HEK293 (cell line): ENCODE results near the gene MPV17.

Experiments
- EGR2 ChIP-seq: fragments of 450-650 bp; formaldehyde crosslinking; IDR thresholded peaks from 2 replicates; pipeline ENCODE4 v1.5.1; 2016; ENCODE audit warnings: low read depth, missing biosample characterization, missing genetic modification characterization
- KLF10 ChIP-seq: fragments of 450-650 bp; IDR thresholded peaks from 2 replicates; pipeline ENCODE4 v1.5.1; 2018; ENCODE audit warnings: missing biosample characterization, mild to moderate bottlenecking, missing genetic modification characterization
- OSR2 ChIP-seq: fragments of 450-650 bp; formaldehyde crosslinking; IDR thresholded peaks from 2 replicates; pipeline ENCODE4 v1.5.1; 2016; ENCODE audit warnings: missing biosample characterization, missing genetic modification characterization
- ZNF112 ChIP-seq: fragments of 450-650 bp; formaldehyde crosslinking; IDR thresholded peaks from 2 replicates; pipeline ENCODE4 v1.5.0; 2017; ENCODE audit warnings: missing biosample characterization, missing genetic modification characterization
- ZNF146 ChIP-seq: fragments of 450-650 bp; formaldehyde crosslinking; IDR thresholded peaks from 2 replicates; pipeline ENCODE4 v1.5.1; 2016; ENCODE audit warnings: missing biosample characterization, missing genetic modification characterization
- ZNF175 ChIP-seq: fragments of 450-650 bp; formaldehyde crosslinking; IDR thresholded peaks from 2 replicates; pipeline ENCODE4 v1.5.1; 2016; ENCODE audit warnings: missing biosample characterization, missing genetic modification characterization
- ZNF266 ChIP-seq: fragments of 450-650 bp; formaldehyde crosslinking; IDR thresholded peaks from 2 replicates; pipeline ENCODE4 v1.5.1; 2016; ENCODE audit warnings: missing biosample characterization, missing genetic modification characterization, low read depth
- ZNF324 ChIP-seq: fragments of 450-650 bp; formaldehyde crosslinking; IDR thresholded peaks from 2 replicates; pipeline ENCODE4 v1.5.1; 2016; ENCODE audit warnings: missing biosample characterization, missing genetic modification characterization
- ZNF350 ChIP-seq: fragments of 450-650 bp; formaldehyde crosslinking; IDR thresholded peaks from 2 replicates; pipeline ENCODE4 v1.5.0; 2017; ENCODE audit warnings: missing biosample characterization, mild to moderate bottlenecking, missing genetic modification characterization
- ZNF404 ChIP-seq: fragments of 450-650 bp; formaldehyde crosslinking; IDR thresholded peaks from 2 replicates; pipeline ENCODE4 v1.5.1; 2017; ENCODE audit warnings: missing biosample characterization, missing genetic modification characterization
- ZNF501 ChIP-seq: fragments of 450-650 bp; formaldehyde crosslinking; IDR thresholded peaks from 2 replicates; pipeline ENCODE4 v1.5.1; 2016; ENCODE audit warnings: missing biosample characterization, missing genetic modification characterization
- ZNF529 ChIP-seq: fragments of 450-650 bp; formaldehyde crosslinking; IDR thresholded peaks from 2 replicates; pipeline ENCODE4 v1.5.1; 2017; ENCODE audit warnings: missing genetic modification characterization, missing biosample characterization; ENCODE audit not compliant: insufficient replicate concordance
- ZNF555 ChIP-seq: fragments of 450-650 bp; formaldehyde crosslinking; conservative IDR thresholded peaks from 2 replicates; pipeline ENCODE4 v1.5.1; 2017; ENCODE audit warnings: missing biosample characterization, mild to moderate bottlenecking, missing genetic modification characterization, inconsistent platforms
- ZNF654 ChIP-seq: fragments of 450-650 bp; formaldehyde crosslinking; IDR thresholded peaks from 2 replicates; pipeline ENCODE4 v1.5.1; 2016; ENCODE audit warnings: low read depth, missing biosample characterization, missing genetic modification characterization
- ZNF776 ChIP-seq: fragments of 450-650 bp; formaldehyde crosslinking; IDR thresholded peaks from 2 replicates; pipeline ENCODE4 v1.5.0; 2017; ENCODE audit warnings: missing biosample characterization, missing genetic modification characterization, borderline replicate concordance
- TF ChIP-seq, protein P1 (sequence below): fragments of 450-650 bp; formaldehyde crosslinking; IDR thresholded peaks from 2 replicates; pipeline ENCODE4 v1.5.0; 2017; ENCODE audit warnings: missing biosample characterization, missing genetic modification characterization, borderline replicate concordance
- TF ChIP-seq, protein P2 (sequence below): fragments of 450-650 bp; formaldehyde crosslinking; IDR thresholded peaks from 2 replicates; pipeline ENCODE4 v1.5.1; 2016; ENCODE audit warnings: missing biosample characterization, missing genetic modification characterization
- TF ChIP-seq, protein P3 (sequence below): fragments of 450-650 bp; formaldehyde crosslinking; IDR thresholded peaks from 2 replicates; pipeline ENCODE4 v1.5.1; 2016; ENCODE audit warnings: missing biosample characterization, missing genetic modification characterization, borderline replicate concordance
- TF ChIP-seq, protein P4 (sequence below): fragments of 450-650 bp; formaldehyde crosslinking; IDR thresholded peaks from 2 replicates; pipeline ENCODE4 v1.5.1; 2016; ENCODE audit warnings: missing biosample characterization, missing genetic modification characterization
- TF ChIP-seq, protein P5 (sequence below): fragments of 450-650 bp; formaldehyde crosslinking; conservative IDR thresholded peaks from 2 replicates; pipeline ENCODE4 v1.5.1; 2016; ENCODE audit warnings: low read depth, missing biosample characterization, missing genetic modification characterization
- TF ChIP-seq, protein P6 (sequence below): fragments of 450-650 bp; formaldehyde crosslinking; IDR thresholded peaks from 2 replicates; pipeline ENCODE4 v1.5.1; 2017; ENCODE audit warnings: missing biosample characterization, missing genetic modification characterization
- TF ChIP-seq, protein P7 (sequence below): IDR thresholded peaks from 2 replicates; pipeline ENCODE4 v1.6.1; 2011; ENCODE audit warnings: mild to moderate bottlenecking, low read depth, low read length, borderline replicate concordance

The MPV17 gene

DNA sequence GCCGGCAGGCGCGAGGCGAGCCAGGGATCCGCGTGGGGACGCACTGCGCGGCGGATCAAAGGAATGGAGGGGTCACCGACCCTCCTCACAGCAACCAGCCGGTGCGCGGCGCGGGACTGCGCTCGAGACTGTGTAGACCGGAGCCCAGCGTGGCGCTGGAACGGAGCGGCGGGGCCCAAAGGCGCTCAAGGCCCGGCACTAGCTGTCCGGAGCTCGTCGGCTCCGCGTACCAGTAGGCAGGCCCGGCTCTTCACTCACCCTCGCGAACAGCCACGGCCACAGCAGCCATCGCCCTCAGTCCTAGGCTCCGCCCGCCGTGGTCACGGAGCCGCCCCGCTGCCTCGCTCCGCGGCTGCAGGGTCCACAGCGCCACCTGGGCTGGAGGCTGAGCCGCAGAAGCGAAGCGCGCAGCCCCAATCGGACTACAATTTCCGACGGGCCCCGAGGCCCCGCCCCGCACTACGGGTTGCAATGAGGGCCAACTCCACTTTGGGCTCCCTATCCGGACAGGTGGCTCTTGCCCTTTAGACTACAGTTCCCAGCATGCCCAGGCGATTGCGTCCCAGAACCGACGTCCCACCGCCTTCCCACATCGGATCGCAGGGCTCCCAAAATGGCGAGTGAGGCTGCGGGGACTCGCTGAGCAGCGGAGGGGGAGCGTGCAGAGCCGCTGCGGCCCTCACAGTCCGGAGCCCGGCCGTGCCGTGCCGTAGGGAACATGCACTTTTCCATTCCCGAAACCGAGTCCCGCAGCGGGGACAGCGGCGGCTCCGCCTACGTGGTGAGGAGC is 47.3 kb upstream of the MPV17 start, which contains the start of the genes EIF2B4 and SNX17 (continued):
- TF ChIP-seq, protein P1, sequence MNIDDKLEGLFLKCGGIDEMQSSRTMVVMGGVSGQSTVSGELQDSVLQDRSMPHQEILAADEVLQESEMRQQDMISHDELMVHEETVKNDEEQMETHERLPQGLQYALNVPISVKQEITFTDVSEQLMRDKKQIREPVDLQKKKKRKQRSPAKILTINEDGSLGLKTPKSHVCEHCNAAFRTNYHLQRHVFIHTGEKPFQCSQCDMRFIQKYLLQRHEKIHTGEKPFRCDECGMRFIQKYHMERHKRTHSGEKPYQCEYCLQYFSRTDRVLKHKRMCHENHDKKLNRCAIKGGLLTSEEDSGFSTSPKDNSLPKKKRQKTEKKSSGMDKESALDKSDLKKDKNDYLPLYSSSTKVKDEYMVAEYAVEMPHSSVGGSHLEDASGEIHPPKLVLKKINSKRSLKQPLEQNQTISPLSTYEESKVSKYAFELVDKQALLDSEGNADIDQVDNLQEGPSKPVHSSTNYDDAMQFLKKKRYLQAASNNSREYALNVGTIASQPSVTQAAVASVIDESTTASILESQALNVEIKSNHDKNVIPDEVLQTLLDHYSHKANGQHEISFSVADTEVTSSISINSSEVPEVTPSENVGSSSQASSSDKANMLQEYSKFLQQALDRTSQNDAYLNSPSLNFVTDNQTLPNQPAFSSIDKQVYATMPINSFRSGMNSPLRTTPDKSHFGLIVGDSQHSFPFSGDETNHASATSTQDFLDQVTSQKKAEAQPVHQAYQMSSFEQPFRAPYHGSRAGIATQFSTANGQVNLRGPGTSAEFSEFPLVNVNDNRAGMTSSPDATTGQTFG (tag by site-specific recombination), result no peak
- TF ChIP-seq, protein P2, sequence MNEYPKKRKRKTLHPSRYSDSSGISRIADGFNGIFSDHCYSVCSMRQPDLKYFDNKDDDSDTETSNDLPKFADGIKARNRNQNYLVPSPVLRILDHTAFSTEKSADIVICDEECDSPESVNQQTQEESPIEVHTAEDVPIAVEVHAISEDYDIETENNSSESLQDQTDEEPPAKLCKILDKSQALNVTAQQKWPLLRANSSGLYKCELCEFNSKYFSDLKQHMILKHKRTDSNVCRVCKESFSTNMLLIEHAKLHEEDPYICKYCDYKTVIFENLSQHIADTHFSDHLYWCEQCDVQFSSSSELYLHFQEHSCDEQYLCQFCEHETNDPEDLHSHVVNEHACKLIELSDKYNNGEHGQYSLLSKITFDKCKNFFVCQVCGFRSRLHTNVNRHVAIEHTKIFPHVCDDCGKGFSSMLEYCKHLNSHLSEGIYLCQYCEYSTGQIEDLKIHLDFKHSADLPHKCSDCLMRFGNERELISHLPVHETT (tag by site-specific recombination), result peak; percentile 80; the same call in 1 of the 2 replicates
- TF ChIP-seq, protein P3, sequence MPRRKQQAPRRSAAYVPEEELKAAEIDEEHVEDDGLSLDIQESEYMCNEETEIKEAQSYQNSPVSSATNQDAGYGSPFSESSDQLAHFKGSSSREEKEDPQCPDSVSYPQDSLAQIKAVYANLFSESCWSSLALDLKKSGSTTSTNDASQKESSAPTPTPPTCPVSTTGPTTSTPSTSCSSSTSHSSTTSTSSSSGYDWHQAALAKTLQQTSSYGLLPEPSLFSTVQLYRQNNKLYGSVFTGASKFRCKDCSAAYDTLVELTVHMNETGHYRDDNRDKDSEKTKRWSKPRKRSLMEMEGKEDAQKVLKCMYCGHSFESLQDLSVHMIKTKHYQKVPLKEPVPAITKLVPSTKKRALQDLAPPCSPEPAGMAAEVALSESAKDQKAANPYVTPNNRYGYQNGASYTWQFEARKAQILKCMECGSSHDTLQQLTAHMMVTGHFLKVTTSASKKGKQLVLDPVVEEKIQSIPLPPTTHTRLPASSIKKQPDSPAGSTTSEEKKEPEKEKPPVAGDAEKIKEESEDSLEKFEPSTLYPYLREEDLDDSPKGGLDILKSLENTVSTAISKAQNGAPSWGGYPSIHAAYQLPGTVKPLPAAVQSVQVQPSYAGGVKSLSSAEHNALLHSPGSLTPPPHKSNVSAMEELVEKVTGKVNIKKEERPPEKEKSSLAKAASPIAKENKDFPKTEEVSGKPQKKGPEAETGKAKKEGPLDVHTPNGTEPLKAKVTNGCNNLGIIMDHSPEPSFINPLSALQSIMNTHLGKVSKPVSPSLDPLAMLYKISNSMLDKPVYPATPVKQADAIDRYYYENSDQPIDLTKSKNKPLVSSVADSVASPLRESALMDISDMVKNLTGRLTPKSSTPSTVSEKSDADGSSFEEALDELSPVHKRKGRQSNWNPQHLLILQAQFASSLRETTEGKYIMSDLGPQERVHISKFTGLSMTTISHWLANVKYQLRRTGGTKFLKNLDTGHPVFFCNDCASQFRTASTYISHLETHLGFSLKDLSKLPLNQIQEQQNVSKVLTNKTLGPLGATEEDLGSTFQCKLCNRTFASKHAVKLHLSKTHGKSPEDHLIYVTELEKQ, result no peak
- TF ChIP-seq ZNF175 (tag by site-specific recombination), result no peak
- peak; percentile 94 for TF ChIP-seq ZNF501 (tag by site-specific recombination)
- TF ChIP-seq ZNF776 (tag by site-specific recombination), result no peak
- TF ChIP-seq OSR2 (tag by site-specific recombination), result no peak
- no peak for TF ChIP-seq ZNF112 (tag by site-specific recombination)
- no peak for TF ChIP-seq ZNF529 (tag by site-specific recombination)
- TF ChIP-seq ZNF555 (tag by site-specific recombination), result no peak
- TF ChIP-seq, protein P4, sequence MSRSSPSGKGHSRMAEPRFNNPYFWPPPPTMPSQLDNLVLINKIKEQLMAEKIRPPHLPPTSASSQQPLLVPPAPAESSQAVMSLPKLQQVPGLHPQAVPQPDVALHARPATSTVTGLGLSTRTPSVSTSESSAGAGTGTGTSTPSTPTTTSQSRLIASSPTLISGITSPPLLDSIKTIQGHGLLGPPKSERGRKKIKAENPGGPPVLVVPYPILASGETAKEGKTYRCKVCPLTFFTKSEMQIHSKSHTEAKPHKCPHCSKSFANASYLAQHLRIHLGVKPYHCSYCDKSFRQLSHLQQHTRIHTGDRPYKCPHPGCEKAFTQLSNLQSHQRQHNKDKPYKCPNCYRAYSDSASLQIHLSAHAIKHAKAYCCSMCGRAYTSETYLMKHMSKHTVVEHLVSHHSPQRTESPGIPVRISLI (tag by site-specific recombination), result no peak
- no peak for TF ChIP-seq ZNF654
- TF ChIP-seq ZNF324 (tag by site-specific recombination), result 0 out of 2 replicates have a peak, but pooled peaks have one; percentile 80
- TF ChIP-seq ZNF404 (tag by site-specific recombination), result no peak
- TF ChIP-seq EGR2 (tag by site-specific recombination), result peak; percentile 41; the same call in 1 of the 2 replicates
- no peak for TF ChIP-seq ZNF350
- no peak for TF ChIP-seq ZNF146 (tag by site-specific recombination)
- TF ChIP-seq, protein P5, sequence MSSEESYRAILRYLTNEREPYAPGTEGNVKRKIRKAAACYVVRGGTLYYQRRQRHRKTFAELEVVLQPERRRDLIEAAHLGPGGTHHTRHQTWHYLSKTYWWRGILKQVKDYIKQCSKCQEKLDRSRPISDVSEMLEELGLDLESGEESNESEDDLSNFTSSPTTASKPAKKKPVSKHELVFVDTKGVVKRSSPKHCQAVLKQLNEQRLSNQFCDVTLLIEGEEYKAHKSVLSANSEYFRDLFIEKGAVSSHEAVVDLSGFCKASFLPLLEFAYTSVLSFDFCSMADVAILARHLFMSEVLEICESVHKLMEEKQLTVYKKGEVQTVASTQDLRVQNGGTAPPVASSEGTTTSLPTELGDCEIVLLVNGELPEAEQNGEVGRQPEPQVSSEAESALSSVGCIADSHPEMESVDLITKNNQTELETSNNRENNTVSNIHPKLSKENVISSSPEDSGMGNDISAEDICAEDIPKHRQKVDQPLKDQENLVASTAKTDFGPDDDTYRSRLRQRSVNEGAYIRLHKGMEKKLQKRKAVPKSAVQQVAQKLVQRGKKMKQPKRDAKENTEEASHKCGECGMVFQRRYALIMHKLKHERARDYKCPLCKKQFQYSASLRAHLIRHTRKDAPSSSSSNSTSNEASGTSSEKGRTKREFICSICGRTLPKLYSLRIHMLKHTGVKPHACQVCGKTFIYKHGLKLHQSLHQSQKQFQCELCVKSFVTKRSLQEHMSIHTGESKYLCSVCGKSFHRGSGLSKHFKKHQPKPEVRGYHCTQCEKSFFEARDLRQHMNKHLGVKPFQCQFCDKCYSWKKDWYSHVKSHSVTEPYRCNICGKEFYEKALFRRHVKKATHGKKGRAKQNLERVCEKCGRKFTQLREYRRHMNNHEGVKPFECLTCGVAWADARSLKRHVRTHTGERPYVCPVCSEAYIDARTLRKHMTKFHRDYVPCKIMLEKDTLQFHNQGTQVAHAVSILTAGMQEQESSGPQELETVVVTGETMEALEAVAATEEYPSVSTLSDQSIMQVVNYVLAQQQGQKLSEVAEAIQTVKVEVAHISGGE (tag by site-specific recombination), result peak; percentile 91
- peak; percentile 22; the same call in 1 of the 2 replicates for TF ChIP-seq KLF10 (tag by site-specific recombination)
- TF ChIP-seq, protein P6, sequence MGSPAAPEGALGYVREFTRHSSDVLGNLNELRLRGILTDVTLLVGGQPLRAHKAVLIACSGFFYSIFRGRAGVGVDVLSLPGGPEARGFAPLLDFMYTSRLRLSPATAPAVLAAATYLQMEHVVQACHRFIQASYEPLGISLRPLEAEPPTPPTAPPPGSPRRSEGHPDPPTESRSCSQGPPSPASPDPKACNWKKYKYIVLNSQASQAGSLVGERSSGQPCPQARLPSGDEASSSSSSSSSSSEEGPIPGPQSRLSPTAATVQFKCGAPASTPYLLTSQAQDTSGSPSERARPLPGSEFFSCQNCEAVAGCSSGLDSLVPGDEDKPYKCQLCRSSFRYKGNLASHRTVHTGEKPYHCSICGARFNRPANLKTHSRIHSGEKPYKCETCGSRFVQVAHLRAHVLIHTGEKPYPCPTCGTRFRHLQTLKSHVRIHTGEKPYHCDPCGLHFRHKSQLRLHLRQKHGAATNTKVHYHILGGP (tag by site-specific recombination), result no peak
- TF ChIP-seq, protein P7, sequence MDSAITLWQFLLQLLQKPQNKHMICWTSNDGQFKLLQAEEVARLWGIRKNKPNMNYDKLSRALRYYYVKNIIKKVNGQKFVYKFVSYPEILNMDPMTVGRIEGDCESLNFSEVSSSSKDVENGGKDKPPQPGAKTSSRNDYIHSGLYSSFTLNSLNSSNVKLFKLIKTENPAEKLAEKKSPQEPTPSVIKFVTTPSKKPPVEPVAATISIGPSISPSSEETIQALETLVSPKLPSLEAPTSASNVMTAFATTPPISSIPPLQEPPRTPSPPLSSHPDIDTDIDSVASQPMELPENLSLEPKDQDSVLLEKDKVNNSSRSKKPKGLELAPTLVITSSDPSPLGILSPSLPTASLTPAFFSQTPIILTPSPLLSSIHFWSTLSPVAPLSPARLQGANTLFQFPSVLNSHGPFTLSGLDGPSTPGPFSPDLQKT, result no peak
- TF ChIP-seq ZNF266 (tag by site-specific recombination), result no peak
